ENCODE measurements around the gene ATP9A.
"Not testable (repeated sequence)": the region's sequence is repeated elsewhere in the genome, so short reads cannot be mapped to it uniquely, and the experiment has no call there.

Gene ATP9A

GRCh38 chr20:51695574-51696303 lies 72.5 kb downstream of the ATP9A start:
- DNase-seq (ENCODE audit: low read depth in 4 of 4, low spot score in 1 of 4): no peak

- no peak for DNase-seq (ENCODE audit: low read depth in 4 of 4, low spot score in 1 of 4)
Observed at GRCh38 chr20:51692806-51693400, 75.3 kb downstream of the ATP9A start.

- DNase-seq (ENCODE audit: low read depth in 4 of 4, low spot score in 1 of 4): no peak
Observed at GRCh38 chr20:51691703-51692102, 76.5 kb downstream of the ATP9A start.

- no peak for DNase-seq (ENCODE audit: low read depth in 4 of 4, low spot score in 1 of 4)
Observed at GRCh38 chr20:51688600-51689244, 79.5 kb downstream of the ATP9A start.

- DNase-seq (ENCODE audit: low read depth in 4 of 4, low spot score in 1 of 4): no peak
Observed at GRCh38 chr20:51687630-51688029, 80.6 kb downstream of the ATP9A start.

GRCh38 chr20:51687108-51687507 lies 81.1 kb downstream of the ATP9A start:
- DNase-seq (ENCODE audit: low read depth in 4 of 4, low spot score in 1 of 4): no peak

- DNase-seq (ENCODE audit: low read depth in 4 of 4, low spot score in 1 of 4): not testable (repeated sequence)
Observed at GRCh38 chr20:51685494-51685893, 82.7 kb downstream of the ATP9A start.

- DNase-seq (ENCODE audit: low read depth in 4 of 4, low spot score in 1 of 4): no peak
Observed at GRCh38 chr20:51680067-51680749, 88.0 kb downstream of the ATP9A start.

GRCh38 chr20:51679254-51679921 lies 88.8 kb downstream of the ATP9A start:
- no peak for DNase-seq (ENCODE audit: low read depth in 4 of 4, low spot score in 1 of 4)

GRCh38 chr20:51678026-51678697 lies 90.0 kb downstream of the ATP9A start:
- no peak for DNase-seq (ENCODE audit: low read depth in 4 of 4, low spot score in 1 of 4)

GRCh38 chr20:51668947-51669346 lies 99.2 kb downstream of the ATP9A start:
- DNase-seq (ENCODE audit: low read depth in 4 of 4, low spot score in 1 of 4): no peak

- no peak for DNase-seq (ENCODE audit: low read depth in 4 of 4, low spot score in 1 of 4)
Observed at GRCh38 chr20:51668515-51668914, 99.7 kb downstream of the ATP9A start.

GRCh38 chr20:51667491-51667890 lies 100.7 kb downstream of the ATP9A start:
- DNase-seq (ENCODE audit: low read depth in 4 of 4, low spot score in 1 of 4): no peak

- no peak for DNase-seq (ENCODE audit: low read depth in 4 of 4, low spot score in 1 of 4)
Observed at GRCh38 chr20:51667002-51667408, 101.2 kb downstream of the ATP9A start.

GRCh38 chr20:51666126-51666525 lies 102.1 kb downstream of the ATP9A start:
- DNase-seq (ENCODE audit: low read depth in 4 of 4, low spot score in 1 of 4): no peak

- DNase-seq (ENCODE audit: low read depth in 4 of 4, low spot score in 1 of 4): no peak
Observed at GRCh38 chr20:51665543-51666118, 102.6 kb downstream of the ATP9A start.

GRCh38 chr20:51661609-51662178 lies 106.5 kb downstream of the ATP9A start:
- DNase-seq (ENCODE audit: low read depth in 4 of 4, low spot score in 1 of 4): peak in 2 of 4 experiments; percentile 8 to 32

GRCh38 chr20:51660672-51661608 lies 107.2 kb downstream of the ATP9A start:
- DNase-seq (ENCODE audit: low read depth in 4 of 4, low spot score in 1 of 4): no peak

GRCh38 chr20:51659491-51660050 lies 108.6 kb downstream of the ATP9A start:
- DNase-seq (ENCODE audit: low read depth in 4 of 4, low spot score in 1 of 4): no peak
